GM12878 (cell line): ENCODE measurements around the gene ZNRF3.

Experiments used
- BHLHE40 ChIP-seq, 2 experiments: fragments of 450-650 bp in 1 of 2; IDR thresholded peaks; 2 replicates each; pipeline ENCODE4 v1.6.1; 2011 to 2017; ENCODE audit warnings: low read depth in 2 of 2, borderline replicate concordance in 1 of 2, improper control_type of control experiment in 1 of 2, low read length in 1 of 2, mild to moderate bottlenecking in 1 of 2
- CBX3 ChIP-seq: fragments of 200-600 bp; sonication (generic); IDR thresholded peaks from 2 replicates; pipeline ENCODE4 v1.6.1; 2016; ENCODE audit warnings: low read depth, borderline replicate concordance
- NR2C1 ChIP-seq: fragments of 450-650 bp; IDR thresholded peaks from 2 replicates; pipeline ENCODE4 v1.6.1; 2017; ENCODE audit warnings: antibody characterized with exemption, mild to moderate bottlenecking, moderate library complexity
- POLR2AphosphoS2 ChIP-seq: IDR thresholded peaks from 2 replicates; pipeline ENCODE4 v1.6.1; 2011; ENCODE audit warnings: low read depth, mild to moderate bottlenecking, low read length, improper control_type of control experiment, moderate library complexity
- POLR2AphosphoS5 ChIP-seq: IDR thresholded peaks from 2 replicates; pipeline ENCODE4 v1.6.1; 2011; ENCODE audit warnings: mild to moderate bottlenecking, low read length, inconsistent platforms
- SP1 ChIP-seq: IDR thresholded peaks from one replicate; pipeline ENCODE4 v1.6.1; 2011; ENCODE audit warnings: low read depth, low read length
- YY1 ChIP-seq: IDR thresholded peaks from 2 replicates; pipeline ENCODE4 v1.6.1; 2011; ENCODE audit warnings: low read depth, mild to moderate bottlenecking, low read length
- ZNF384 ChIP-seq: IDR thresholded peaks from 2 replicates; pipeline ENCODE4 v1.6.1; 2012; ENCODE audit warnings: low read depth, mild to moderate bottlenecking, low read length, improper control_type of control experiment, borderline replicate concordance
- TF ChIP-seq, protein P1 (sequence below), 3 experiments: IDR thresholded peaks in 2 of 3; conservative IDR thresholded peaks in 1 of 3; 2 replicates each; pipeline ENCODE4 v1.5.1; 2011; ENCODE audit warnings: low read depth in 3 of 3, low read length in 3 of 3, mild to moderate bottlenecking in 3 of 3, control low read depth in 2 of 3, moderate library complexity in 2 of 3, inconsistent platforms in 1 of 3, mixed read lengths in 1 of 3; ENCODE audit not compliant: control insufficient read depth in 2 of 3, insufficient read depth in 1 of 3; ENCODE audit errors: extremely low read depth in 1 of 3
- TF ChIP-seq, protein P2 (sequence below): IDR thresholded peaks from 2 replicates; pipeline ENCODE4 v1.6.1; 2012; ENCODE audit warnings: low read length, inconsistent platforms
- TF ChIP-seq, protein P3 (sequence below): fragments of 450-650 bp; IDR thresholded peaks from 2 replicates; pipeline ENCODE4 v1.6.1; 2017; ENCODE audit warnings: antibody characterized with exemption, mild to moderate bottlenecking, moderate library complexity

DNA sequence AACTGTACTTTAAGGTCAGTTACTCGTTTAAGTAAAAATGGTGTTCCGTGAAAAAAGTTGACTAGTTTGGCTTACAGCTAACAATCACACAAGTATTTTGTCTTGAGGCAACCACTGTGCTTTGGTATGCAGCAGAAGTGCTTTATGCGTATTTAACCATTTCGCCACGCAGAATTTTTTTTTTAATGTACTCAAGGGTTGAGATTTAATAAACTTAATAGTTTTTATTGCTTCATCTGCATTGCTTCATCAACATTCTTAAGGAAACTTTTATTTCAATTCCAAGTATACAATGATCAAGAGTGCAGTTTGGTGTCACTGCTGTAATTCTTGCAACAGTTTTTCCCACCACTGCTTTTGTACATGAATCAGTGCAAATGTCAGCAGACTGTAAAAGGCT is 66.4 kb downstream of the ZNRF3 start:
- TF ChIP-seq, protein P1, sequence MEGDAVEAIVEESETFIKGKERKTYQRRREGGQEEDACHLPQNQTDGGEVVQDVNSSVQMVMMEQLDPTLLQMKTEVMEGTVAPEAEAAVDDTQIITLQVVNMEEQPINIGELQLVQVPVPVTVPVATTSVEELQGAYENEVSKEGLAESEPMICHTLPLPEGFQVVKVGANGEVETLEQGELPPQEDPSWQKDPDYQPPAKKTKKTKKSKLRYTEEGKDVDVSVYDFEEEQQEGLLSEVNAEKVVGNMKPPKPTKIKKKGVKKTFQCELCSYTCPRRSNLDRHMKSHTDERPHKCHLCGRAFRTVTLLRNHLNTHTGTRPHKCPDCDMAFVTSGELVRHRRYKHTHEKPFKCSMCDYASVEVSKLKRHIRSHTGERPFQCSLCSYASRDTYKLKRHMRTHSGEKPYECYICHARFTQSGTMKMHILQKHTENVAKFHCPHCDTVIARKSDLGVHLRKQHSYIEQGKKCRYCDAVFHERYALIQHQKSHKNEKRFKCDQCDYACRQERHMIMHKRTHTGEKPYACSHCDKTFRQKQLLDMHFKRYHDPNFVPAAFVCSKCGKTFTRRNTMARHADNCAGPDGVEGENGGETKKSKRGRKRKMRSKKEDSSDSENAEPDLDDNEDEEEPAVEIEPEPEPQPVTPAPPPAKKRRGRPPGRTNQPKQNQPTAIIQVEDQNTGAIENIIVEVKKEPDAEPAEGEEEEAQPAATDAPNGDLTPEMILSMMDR (IDR thresholded peaks at IDR 0.05 in 2 of 3, conservative IDR thresholded peaks at IDR 0.05 in 1 of 3; ENCODE audit: control insufficient read depth in 2 of 3, extremely low read depth in 1 of 3, insufficient read depth in 1 of 3, low read depth in 3 of 3, low read length in 3 of 3) = no peak
- no peak for TF ChIP-seq POLR2AphosphoS2
- no peak for TF ChIP-seq CBX3
- TF ChIP-seq POLR2AphosphoS5 = no peak
- no peak for TF ChIP-seq BHLHE40 (IDR thresholded peaks at IDR 0.05; ENCODE audit: borderline replicate concordance in 1 of 2, low read depth in 2 of 2, low read length in 1 of 2)
- TF ChIP-seq SP1 = no peak
- TF ChIP-seq, protein P2, sequence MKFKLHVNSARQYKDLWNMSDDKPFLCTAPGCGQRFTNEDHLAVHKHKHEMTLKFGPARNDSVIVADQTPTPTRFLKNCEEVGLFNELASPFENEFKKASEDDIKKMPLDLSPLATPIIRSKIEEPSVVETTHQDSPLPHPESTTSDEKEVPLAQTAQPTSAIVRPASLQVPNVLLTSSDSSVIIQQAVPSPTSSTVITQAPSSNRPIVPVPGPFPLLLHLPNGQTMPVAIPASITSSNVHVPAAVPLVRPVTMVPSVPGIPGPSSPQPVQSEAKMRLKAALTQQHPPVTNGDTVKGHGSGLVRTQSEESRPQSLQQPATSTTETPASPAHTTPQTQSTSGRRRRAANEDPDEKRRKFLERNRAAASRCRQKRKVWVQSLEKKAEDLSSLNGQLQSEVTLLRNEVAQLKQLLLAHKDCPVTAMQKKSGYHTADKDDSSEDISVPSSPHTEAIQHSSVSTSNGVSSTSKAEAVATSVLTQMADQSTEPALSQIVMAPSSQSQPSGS = no peak
- TF ChIP-seq YY1 = no peak
- no peak for TF ChIP-seq NR2C1
- TF ChIP-seq ZNF384 = no peak
- TF ChIP-seq, protein P3, sequence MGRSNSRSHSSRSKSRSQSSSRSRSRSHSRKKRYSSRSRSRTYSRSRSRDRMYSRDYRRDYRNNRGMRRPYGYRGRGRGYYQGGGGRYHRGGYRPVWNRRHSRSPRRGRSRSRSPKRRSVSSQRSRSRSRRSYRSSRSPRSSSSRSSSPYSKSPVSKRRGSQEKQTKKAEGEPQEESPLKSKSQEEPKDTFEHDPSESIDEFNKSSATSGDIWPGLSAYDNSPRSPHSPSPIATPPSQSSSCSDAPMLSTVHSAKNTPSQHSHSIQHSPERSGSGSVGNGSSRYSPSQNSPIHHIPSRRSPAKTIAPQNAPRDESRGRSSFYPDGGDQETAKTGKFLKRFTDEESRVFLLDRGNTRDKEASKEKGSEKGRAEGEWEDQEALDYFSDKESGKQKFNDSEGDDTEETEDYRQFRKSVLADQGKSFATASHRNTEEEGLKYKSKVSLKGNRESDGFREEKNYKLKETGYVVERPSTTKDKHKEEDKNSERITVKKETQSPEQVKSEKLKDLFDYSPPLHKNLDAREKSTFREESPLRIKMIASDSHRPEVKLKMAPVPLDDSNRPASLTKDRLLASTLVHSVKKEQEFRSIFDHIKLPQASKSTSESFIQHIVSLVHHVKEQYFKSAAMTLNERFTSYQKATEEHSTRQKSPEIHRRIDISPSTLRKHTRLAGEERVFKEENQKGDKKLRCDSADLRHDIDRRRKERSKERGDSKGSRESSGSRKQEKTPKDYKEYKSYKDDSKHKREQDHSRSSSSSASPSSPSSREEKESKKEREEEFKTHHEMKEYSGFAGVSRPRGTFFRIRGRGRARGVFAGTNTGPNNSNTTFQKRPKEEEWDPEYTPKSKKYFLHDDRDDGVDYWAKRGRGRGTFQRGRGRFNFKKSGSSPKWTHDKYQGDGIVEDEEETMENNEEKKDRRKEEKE = no peak
